DMS114 treated with DMSO at 0.1 percent for 48 hours (cell line): Measurements from ENCODE around the gene CDK14.

Experiments
- DNase-seq: peaks from one replicate; lab custom pipeline; 2025; ENCODE audit not compliant: unreplicated experiment; lab: John Stamatoyannopoulos, UW

Gene CDK14

DNA sequence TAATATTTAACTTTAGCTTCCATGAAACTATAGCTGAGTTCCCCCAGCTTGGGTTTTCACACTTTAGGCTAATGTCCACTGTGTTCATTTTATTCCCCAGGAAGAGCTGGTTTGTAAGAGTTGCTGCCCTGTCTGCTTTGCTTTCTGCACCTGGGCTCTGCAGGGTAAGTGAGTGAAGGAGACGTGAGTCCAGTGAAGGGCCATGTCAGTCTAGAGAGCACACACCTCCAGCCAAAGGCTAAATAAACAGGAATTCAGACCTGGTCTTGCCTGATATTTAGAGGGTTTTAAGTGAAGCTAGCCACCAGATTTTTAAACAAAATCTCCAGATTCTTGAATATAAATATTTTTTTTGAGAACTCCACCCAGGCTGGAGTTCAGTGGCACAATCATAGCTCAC lies 643.7 kb downstream of the CDK14 start:
- no peak for DNase-seq

DNA sequence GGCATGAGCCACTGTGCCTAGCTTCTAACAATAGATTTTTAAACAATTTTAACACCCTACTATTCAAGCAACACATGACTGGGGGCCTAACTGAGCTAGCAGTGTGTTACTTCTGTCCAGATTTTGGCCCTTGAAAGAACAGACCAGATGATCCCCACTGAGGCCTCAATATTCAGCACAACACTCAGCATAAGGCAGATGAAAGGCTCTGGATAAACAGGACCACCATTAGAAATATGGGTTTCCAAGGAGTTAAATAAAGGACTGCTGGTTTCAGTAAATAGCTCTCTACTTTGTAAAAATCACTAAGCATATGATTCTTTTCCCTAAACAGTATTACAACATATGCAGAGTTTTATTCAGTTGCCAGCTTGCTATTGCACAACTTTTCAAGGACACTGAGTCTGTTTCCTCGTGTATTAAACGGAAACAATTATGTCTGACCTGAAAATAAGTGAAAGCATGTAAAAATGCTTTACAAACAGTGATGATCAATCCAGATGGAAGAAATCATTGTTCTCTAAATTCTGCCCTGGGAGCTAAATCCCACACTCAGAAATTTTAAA lies 644.3 kb downstream of the CDK14 start:
- DNase-seq, result no peak

DNA sequence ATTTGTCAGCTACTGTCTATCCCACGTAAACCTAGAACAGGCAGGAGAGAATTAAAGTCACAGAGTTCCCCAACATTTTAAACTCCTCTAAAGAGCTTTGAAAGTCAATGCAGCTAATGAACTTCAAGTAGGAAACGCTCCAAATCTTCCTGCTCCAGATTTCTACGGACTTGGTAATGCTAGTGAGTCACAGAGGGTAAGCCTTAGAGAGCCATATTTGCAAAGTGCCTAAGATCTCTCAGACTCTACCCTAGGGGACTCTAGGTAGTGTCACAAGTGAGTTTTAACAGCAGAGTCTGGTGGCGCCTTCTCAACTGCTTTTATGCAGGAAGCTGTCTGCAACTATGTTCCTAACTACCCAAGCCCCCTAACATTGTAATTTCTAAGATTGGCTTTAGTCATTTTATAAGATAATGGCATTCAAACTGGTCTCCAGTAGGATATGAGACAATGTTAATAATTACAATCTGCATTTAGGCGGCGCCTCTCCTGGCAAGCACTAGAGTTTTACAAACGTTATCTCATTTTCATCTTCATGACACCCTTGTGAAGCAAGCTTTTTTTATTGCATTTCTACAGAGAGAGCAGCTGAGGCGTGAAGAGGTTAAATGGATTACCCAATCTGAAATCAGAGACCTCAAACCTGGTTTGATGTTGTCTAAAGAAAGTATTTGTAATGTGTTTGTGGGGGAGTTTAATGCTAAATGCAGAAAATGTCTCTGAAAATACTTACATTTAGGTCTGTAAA lies 646.1 kb downstream of the CDK14 start:
- no peak for DNase-seq

DNA sequence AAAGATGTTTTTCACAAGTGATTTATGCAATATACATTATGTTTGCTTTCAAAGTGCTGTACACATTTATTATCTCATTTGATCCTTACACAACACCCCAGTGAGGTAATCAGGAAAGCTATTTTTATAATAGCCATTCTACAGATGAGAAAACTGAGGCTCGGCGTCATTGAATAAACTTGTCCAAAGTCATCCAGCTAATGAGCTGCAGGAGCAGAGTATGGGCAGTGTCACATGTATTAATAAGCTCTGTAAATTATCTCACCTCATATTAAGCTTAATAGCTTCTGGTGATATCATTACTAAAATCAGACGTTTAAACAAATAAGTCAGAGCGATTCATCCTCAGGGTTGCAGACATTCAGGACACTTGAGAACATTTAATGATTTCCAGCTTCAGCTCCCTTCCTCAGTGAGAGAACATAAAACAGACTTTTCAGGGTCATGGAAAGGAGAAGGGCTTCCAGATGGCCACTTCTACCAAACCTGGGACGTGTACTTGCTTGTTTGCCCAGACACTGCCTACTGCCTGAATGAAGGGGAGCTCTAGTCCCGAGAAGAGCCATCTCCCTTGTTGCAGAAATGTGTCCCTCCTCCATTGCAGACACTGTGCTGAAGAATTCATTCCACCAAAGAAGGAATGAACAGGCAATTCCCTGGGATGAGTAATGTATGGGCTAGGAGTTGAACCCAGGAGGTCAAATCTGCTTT lies 647.6 kb downstream of the CDK14 start:
- DNase-seq, result no peak

DNA sequence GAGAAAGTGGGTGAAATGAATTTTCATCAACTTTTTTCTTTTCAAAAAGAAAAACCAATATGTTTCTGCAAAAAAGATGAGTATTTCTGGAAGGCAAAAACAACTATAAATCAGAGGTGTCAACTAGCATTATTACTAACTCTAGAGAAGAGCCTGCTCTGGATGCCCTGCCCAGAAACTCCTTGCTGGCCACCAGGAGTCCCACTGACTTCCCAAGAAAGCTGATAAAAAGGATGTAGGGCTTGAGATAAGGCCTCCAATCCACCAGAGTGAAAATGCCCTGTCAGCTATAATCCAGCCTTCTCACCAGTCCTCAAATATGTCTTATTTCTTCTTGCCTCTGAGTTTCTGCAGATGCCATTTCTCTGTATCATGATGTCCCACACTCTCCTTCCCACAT lies 651.4 kb downstream of the CDK14 start:
- no peak for DNase-seq

DNA sequence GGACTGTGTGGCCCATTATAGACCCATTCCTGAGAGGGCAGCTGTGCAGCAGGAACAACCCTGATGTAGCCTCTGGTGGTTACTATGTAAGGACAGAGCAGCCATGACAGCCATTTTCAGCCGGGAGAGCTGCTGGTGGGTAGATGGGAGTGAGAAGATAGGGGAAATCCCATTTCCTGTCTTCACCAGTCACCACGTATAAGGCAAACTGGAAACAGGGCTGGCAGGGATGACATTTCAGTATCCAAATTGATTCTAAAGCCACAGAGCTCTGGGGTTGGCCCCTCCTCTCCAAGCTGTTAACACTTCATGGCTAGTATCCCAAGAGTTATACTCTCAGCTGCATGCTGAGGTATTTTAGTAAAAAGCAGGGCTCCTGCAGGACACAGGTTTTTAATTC lies 652.9 kb downstream of the CDK14 start:
- DNase-seq, result no peak

DNA sequence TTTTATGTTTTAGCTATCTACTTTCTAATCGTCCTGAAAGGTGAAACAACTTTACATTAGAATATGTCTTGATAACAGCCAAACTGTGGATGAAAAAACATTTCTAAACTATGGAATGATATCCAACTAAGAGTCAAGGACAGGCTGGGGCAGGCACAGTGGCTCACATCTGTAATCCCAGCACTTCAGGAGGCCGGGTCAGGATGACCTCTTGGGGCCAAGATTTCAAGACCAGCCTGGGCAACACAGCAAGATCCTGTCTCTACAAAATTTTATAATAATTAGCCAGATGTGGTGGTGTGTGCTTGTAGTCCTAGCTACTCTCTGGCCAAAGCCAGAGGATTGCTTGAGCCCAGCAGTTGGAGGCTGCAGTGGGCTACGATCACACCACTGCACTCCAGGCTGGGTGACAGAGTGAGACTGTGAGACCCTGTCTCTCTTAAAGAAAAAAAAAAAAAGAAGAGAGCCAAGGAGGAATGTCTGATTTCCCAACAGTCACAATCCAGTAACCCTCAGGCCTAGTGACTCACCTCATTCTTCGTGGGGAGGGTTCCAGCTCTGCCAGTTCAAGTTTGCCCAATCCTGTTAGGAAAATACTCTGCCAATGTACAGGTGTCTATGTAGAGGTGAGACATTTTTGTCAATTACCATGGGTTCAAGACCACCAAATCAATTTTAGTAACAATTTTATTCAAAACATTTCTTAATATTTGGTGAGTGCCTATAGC lies 653.5 kb downstream of the CDK14 start:
- DNase-seq, result no peak

DNA sequence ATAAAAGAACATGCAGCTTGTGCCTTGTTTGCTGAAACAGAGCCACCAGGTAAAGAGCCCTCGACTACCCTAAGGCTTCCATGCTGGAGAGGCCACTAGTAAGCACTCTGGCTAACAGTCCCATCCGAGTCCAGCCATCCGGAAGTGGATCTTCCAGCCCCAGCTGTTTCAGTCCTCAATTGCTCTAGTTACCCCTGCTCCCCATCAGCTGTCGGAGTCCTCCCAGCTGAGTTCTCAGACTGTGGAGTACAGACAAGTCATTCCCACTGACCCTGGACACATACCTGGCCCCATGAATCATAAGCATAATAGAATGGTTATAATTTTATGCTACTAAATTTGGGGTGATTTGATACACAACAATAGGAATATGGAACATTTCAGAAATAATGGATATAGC lies 654.6 kb downstream of the CDK14 start:
- no peak for DNase-seq

DNA sequence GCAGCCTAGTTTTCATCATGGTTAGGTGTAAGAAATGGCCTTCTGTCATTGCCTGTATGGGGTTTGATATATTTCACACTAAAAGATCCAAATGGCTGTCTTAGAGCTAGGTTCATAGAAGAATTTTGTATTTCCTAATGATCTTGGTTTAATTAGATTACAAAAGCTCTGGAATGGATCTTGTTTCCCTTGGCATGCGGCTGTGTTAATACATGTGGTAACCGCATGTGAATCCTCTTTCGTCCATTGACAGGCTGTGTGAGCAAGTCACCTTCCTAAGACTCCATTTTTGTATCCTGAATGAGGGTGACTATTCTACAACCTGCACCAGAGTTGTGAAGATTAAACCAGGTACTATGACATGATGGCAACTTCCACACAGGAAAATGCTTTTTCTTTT lies 655.8 kb downstream of the CDK14 start:
- DNase-seq, result no peak
